Stomach smooth muscle (tissue), 2 donors: ENCODE measurements around the gene PPP1R27.

Experiments used
- H3K27ac ChIP-seq: one replicate; pipeline ENCODE4 v1.7.0; 2013; ENCODE audit warnings: mild to moderate bottlenecking, low read length, inconsistent platforms
- H3K27me3 ChIP-seq, 2 donors: one replicate each; pipeline ENCODE4 v1.7.0; 2013; ENCODE audit warnings: low read length in 2 of 2; ENCODE audit not compliant: insufficient read depth in 2 of 2, control insufficient read depth in 1 of 2
- H3K36me3 ChIP-seq, 2 donors: one replicate each; pipeline ENCODE4 v1.7.0; 2013; ENCODE audit warnings: low read length in 2 of 2; ENCODE audit not compliant: control insufficient read depth in 2 of 2, insufficient read depth in 2 of 2
- H3K4me1 ChIP-seq: one replicate; pipeline ENCODE4 v1.7.0; 2013; ENCODE audit warnings: low read length; ENCODE audit not compliant: control insufficient read depth, insufficient read depth
- H3K4me3 ChIP-seq, 2 donors: one replicate each; pipeline ENCODE4 v1.7.0; 2013; ENCODE audit warnings: low read length in 2 of 2
- H3K9ac ChIP-seq, 2 donors: one replicate each; pipeline ENCODE4 v1.7.0; 2013; ENCODE audit warnings: low read length in 2 of 2, mild to moderate bottlenecking in 1 of 2
- H3K9me3 ChIP-seq, 2 donors: one replicate each; pipeline ENCODE4 v1.7.0; 2013; ENCODE audit warnings: low read length in 2 of 2; ENCODE audit not compliant: control insufficient read depth in 2 of 2
- donor health status: healthy.
- donor health status: Pancreatic carcinoma.

The PPP1R27 gene

DNA sequence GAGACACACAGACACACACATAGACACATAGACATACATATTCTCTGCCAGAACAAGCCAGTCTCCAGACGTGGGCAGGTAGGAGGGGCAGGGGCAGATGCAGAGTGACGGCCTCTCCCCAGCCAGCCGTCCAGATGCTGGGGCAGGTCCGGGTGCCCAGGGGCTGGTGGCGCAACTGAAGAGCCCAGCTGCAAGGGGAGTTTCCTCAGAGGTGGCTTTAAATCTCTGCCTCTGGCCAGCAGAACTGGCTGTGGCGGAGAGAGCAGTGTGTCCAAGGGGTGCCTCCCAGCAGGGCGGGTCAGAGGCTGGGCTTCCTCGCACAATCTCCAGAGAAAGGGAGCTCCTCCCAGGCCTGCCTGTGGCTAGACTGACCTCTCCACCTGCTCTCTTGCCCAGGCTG, 40.3 kb downstream of the PPP1R27 start:
- H3K4me3 ChIP-seq: no peak overlapping the region
- no peaks in the 10 kb centered on the region for H3K4me1 ChIP-seq
- no peaks in the 10 kb centered on the region for H3K9me3 ChIP-seq
- no peaks in the 10 kb centered on the region for H3K36me3 ChIP-seq
- H3K27me3 ChIP-seq: peaks cover 6 to 23% of the 10 kb centered on the region in 2 donors
- no peak overlapping the region for H3K9ac ChIP-seq
- H3K27ac ChIP-seq: no peak overlapping the region

DNA sequence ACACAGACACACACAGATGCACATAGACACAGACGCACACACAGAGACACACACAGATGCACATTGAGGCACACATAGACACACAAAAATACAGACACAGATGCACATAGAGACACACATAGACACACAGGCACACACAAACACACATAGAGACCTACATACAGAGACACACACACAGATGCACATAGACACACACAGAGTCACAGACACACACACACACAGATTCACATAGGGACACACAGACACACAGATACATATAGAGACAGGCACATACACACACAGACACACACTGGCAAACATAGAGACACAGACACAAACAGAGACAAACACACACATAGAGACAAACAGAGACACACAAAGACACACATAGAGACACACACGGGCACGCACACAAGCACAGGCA, 40.8 kb downstream of the PPP1R27 start:
- no peaks in the 10 kb centered on the region for H3K4me1 ChIP-seq
- no peaks in the 10 kb centered on the region for H3K36me3 ChIP-seq
- H3K27me3 ChIP-seq: peaks cover 6 to 23% of the 10 kb centered on the region in 2 donors
- H3K4me3 ChIP-seq: no peak overlapping the region
- H3K9ac ChIP-seq: no peak overlapping the region
- no peak overlapping the region for H3K27ac ChIP-seq
- H3K9me3 ChIP-seq: no peaks in the 10 kb centered on the region

DNA sequence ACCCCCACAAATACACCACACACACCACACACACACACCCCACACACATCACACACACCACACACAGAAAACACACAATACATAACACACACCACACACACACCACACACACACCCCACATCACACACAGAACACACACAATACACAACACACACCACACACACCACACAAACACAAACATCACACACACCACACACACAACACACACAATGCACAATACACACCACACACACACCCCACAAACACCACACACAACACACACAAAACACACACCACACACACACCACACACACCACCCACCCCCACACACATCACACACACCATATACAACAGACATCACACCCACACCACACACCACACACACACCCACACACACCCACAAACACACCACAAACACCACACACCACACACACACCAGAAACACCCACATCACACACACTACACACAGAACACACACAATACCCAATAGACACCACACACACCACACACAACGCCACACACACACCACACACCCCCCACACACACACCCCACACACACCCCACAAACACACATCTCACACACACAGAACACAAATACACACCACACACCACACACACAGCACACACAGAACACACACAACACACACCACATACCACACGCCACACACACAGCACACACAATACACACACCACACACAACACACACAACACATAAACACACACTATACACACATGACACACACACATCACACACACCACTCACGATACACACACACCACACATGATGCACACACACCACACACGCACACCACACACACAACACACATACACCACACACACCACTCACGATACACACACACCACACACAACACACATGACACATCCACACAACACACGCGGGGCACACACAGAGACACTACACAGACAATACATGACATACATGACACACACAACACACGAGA, 41.9 kb downstream of the PPP1R27 start:
- H3K9me3 ChIP-seq: no peaks in the 10 kb centered on the region
- H3K27me3 ChIP-seq: peaks cover 6 to 23% of the 10 kb centered on the region in 2 donors
- no peaks in the 10 kb centered on the region for H3K4me1 ChIP-seq
- H3K36me3 ChIP-seq: no peaks in the 10 kb centered on the region
- no peak overlapping the region for H3K4me3 ChIP-seq
- H3K27ac ChIP-seq: no peak overlapping the region
- H3K9ac ChIP-seq: no peak overlapping the region
